Bronchial epithelial cell (primary cell): ENCODE measurements around the gene NAV1. TPM values are rescaled to one million over a fixed set of nuclear protein-coding genes. Genes with fewer than 3 reads are reported as not detected.

ENCODE experiments used
- DNase-seq: peaks from one replicate; pipeline ENCODE4 v3.0.0-alpha.2; 2010; ENCODE audit warnings: low read depth
- FAIRE-seq: peaks from 2 replicates; lab custom pipeline; 2011; peaks lifted over from hg19 to GRCh38; lab: Jason Lieb, UNC
- H3K27me3 ChIP-seq: 2 replicates; pipeline ENCODE4 v1.5.1; 2011; ENCODE audit warnings: low read length; ENCODE audit not compliant: control insufficient read depth, insufficient read depth
- H3K36me3 ChIP-seq: 2 replicates; pipeline ENCODE4 v1.5.1; 2011; ENCODE audit warnings: low read length; ENCODE audit not compliant: control insufficient read depth, insufficient read depth
- H3K4me3 ChIP-seq: 2 replicates; pipeline ENCODE4 v1.5.1; 2011; ENCODE audit warnings: mild to moderate bottlenecking, low read depth, low read length, control low read depth
- total RNA-seq: library from RNA; depleted of rRNA; stranded (reverse); fragments of >200 nt; gene quantifications from 2 replicates; pipeline ENCODE4 v1.2.1, GENCODE V29; 2014
- TF ChIP-seq, protein P1 (sequence below): IDR thresholded peaks from 2 replicates; pipeline ENCODE4 v1.5.1; 2011; ENCODE audit warnings: mild to moderate bottlenecking, moderate library complexity, low read length, control low read depth, inconsistent platforms; ENCODE audit not compliant: insufficient read depth, severe bottlenecking

NAV1 gene
- total RNA-seq, 1 donor from 2014 or later, result 1.6 TPM

DNA sequence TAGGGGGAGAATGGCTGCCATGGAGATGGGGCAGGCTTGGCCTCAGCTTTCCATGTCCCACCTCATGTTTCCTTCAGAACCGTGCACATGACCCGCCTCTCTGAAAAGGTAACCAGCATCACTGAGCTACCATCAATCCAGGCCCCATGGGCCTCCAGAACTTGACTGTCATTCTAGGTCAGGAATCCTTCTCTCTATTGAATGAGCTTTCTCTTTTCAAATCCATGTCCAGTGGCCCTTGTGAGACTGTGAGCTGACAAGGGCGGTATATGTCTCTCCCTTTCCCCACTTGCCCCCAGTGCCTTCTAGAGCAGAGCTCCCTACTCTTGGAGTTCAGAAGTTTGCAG, 36.4 kb upstream of the NAV1 start:
- H3K36me3 ChIP-seq, result peaks cover 2% of the 10 kb centered on the region
- no peak overlapping the region for H3K4me3 ChIP-seq
- H3K27me3 ChIP-seq, result no peaks in the 10 kb centered on the region
- FAIRE-seq (no peak), DNase-seq (no peak)
- TF ChIP-seq, protein P1, sequence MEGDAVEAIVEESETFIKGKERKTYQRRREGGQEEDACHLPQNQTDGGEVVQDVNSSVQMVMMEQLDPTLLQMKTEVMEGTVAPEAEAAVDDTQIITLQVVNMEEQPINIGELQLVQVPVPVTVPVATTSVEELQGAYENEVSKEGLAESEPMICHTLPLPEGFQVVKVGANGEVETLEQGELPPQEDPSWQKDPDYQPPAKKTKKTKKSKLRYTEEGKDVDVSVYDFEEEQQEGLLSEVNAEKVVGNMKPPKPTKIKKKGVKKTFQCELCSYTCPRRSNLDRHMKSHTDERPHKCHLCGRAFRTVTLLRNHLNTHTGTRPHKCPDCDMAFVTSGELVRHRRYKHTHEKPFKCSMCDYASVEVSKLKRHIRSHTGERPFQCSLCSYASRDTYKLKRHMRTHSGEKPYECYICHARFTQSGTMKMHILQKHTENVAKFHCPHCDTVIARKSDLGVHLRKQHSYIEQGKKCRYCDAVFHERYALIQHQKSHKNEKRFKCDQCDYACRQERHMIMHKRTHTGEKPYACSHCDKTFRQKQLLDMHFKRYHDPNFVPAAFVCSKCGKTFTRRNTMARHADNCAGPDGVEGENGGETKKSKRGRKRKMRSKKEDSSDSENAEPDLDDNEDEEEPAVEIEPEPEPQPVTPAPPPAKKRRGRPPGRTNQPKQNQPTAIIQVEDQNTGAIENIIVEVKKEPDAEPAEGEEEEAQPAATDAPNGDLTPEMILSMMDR, result no peak

- TF ChIP-seq, protein P1, result no peak
- no peaks in the 10 kb centered on the region for H3K36me3 ChIP-seq
- H3K4me3 ChIP-seq, result no peak overlapping the region
- peak; percentile 97 for DNase-seq
- FAIRE-seq, result no peak
- H3K27me3 ChIP-seq, result no peaks in the 10 kb centered on the region
These were observed 35.3 kb upstream of the NAV1 start for GRCh38 chr1:201503397-201504176.

GRCh38 chr1:201504179-201504631, 34.7 kb upstream of the NAV1 start:
- DNase-seq (no peak), FAIRE-seq (no peak)
- Histone ChIP-seq H3K4me3 (no peak overlapping the region), H3K27me3 (no peaks in the 10 kb centered on the region), H3K36me3 (no peaks in the 10 kb centered on the region)
- TF ChIP-seq, protein P1, result no peak

DNA sequence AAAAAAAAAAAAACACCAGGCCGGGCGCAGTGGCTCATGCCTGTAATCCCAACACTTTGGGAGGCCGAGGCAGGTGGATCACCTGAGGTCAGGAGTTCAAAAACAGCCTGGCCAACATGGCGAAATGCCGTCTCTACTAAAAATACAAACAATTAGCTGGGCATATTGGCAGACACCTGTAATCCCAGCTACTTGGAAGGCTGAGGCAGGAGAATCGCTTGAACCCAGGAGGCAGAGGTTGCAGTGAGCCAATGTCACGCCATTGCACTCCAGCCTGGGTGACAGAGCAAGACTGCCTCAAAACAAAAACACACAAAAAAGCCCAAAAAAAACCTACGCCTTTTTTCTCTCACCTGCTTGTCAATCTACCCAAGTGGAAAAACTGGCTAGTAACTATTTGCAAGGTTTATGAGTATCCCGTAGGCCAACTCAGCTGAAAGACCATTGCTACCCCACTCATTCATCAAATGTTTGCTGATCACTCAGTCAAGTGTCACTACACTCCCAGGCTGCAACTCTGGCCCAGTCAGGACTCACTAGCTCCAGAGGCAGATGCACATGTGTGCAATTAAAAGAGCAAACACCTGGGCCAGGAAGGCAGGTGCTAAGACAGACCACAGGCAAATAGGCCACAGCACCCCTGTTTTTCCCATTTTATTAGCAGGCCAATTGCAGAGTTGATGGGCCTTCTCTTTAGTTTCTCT, 34.0 kb upstream of the NAV1 start:
- TF ChIP-seq, protein P1, result no peak
- no peaks in the 10 kb centered on the region for H3K27me3 ChIP-seq
- no peak overlapping the region for H3K4me3 ChIP-seq
- DNase-seq, result no peak
- no peaks in the 10 kb centered on the region for H3K36me3 ChIP-seq
- no peak for FAIRE-seq

DNA sequence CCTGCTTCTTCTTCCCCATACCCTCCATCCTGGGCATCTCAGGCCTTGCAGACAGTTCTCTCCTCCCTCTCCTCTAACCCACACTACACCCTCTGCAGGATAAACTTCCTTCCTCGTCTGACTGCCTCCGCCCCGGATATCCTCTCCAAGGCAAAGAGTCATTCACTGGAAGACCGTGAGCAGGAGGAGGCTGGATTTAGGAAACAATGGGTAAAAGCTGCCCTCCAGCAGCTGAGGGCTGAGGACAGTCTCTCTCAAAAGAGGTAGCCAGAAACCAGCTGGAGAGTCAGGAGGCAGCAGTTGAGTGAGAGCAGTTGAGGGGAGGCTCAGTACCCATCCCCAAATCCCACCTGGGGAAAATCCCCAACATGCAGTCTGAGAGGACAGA, 33.4 kb upstream of the NAV1 start:
- Histone ChIP-seq H3K27me3 (no peaks in the 10 kb centered on the region), H3K4me3 (peak overlapping the region; percentile 50), H3K36me3 (no peaks in the 10 kb centered on the region)
- TF ChIP-seq, protein P1, result no peak
- peak; percentile 70 for DNase-seq
- no peak for FAIRE-seq
